Type B pancreatic cell (in vitro differentiated cells): Measurements from ENCODE around the gene CHRNB4. TPM values are rescaled to one million over a fixed set of nuclear protein-coding genes. Genes with fewer than 3 reads are reported as not detected.

Source experiments
- DNase-seq: peaks from one replicate; pipeline ENCODE4 v3.0.0; 2021; ENCODE audit warnings: mixed read lengths; ENCODE audit not compliant: unreplicated experiment; ENCODE audit errors: extremely low spot score
- H3K27ac Mint-ChIP-seq: 2 replicates; pipeline ENCODE4 v1.8.0; 2021; ENCODE audit warnings: mild to moderate bottlenecking, mixed read lengths
- H3K27me3 Mint-ChIP-seq: 2 replicates; pipeline ENCODE4 v1.8.0; 2021; ENCODE audit warnings: mixed read lengths
- H3K36me3 Mint-ChIP-seq: 2 replicates; pipeline ENCODE4 v1.8.0; 2021; ENCODE audit warnings: mixed read lengths
- H3K4me1 Mint-ChIP-seq: one replicate; pipeline ENCODE4 v1.8.0; 2021; ENCODE audit warnings: mixed read lengths; ENCODE audit not compliant: unreplicated experiment
- H3K4me3 Mint-ChIP-seq: 2 replicates; pipeline ENCODE4 v1.8.0; 2021; ENCODE audit warnings: mild to moderate bottlenecking, mixed read lengths
- H3K9me3 Mint-ChIP-seq: 2 replicates; pipeline ENCODE4 v1.8.0; 2021; ENCODE audit warnings: mixed read lengths
- CTCF ChIP-seq: fragments of 200-600 bp; sonication (generic); conservative IDR thresholded peaks from 2 replicates; pipeline ENCODE4 v1.5.0; 2021; ENCODE audit warnings: antibody characterized with exemption, mild to moderate bottlenecking
- total RNA-seq: library from RNA; stranded (reverse); gene quantifications from 2 replicates; pipeline ENCODE4 v1.2.1, GENCODE V29; 2021; ENCODE audit warnings: low replicate concordance

Gene CHRNB4
- total RNA-seq, 1 donor from 2014 or later, result 3.8 TPM

DNA sequence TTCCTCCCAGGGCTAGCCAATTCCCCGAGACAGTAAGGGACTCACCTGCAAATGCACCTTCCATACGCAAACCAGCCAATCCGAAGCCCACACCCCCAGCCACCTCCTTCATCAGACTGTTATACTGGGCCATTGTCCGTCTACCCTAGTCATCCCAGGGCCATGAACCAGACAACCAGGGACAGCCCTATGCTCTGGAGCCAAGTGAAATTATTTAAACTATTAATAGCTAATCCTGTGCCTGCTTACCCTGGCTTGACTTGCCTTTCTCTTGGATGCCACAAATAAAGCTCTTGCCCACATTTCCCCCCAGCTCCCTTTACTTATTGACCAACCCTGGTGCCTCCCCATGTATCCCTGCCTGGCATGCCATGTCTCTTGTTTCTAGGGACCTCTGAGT lies 4.0 kb upstream of the CHRNB4 start:
- H3K4me3 Mint-ChIP-seq, result no peak overlapping the region
- DNase-seq, result no peak
- no peak for TF ChIP-seq CTCF
- H3K27ac Mint-ChIP-seq, result no peak overlapping the region
- H3K36me3 Mint-ChIP-seq, result no peaks in the 10 kb centered on the region
- H3K9me3 Mint-ChIP-seq, result no peaks in the 10 kb centered on the region
- H3K27me3 Mint-ChIP-seq, result peaks cover 8% of the 10 kb centered on the region
- H3K4me1 Mint-ChIP-seq, result no peaks in the 10 kb centered on the region

DNA sequence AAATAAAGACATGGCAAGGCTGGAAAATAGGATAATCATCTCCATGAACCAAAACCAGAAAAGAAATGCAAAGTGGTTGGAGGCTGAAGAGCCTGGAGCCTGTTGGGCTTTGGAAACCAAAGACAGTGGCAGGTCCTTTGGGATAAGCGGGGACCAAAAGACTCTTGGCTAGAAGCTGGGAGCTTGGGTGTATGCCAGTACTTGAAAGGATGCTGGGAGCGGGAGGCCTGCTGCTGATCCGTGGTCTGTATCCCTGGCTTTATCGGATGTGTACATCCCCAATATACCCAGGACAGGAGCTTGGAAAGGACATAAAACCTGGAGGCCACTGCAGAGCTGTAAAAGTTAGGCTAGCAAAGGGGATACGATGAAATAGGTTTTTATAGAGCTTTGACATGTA lies 1.3 kb upstream of the CHRNB4 start:
- peak overlapping the region; percentile 89 for H3K4me3 Mint-ChIP-seq
- DNase-seq, result no peak
- H3K9me3 Mint-ChIP-seq, result no peaks in the 10 kb centered on the region
- peaks cover 7% of the 10 kb centered on the region for H3K4me1 Mint-ChIP-seq
- H3K27me3 Mint-ChIP-seq, result peaks cover 8% of the 10 kb centered on the region
- no peak overlapping the region for H3K27ac Mint-ChIP-seq
- H3K36me3 Mint-ChIP-seq, result no peaks in the 10 kb centered on the region
- TF ChIP-seq CTCF, result no peak

- Mint-ChIP-seq H3K4me3 (peak overlapping the region; percentile 89), H3K27me3 (peaks cover 8% of the 10 kb centered on the region)
Observed at GRCh38 chr15:78641749-78642275, 802 bp upstream of the CHRNB4 start.

DNA sequence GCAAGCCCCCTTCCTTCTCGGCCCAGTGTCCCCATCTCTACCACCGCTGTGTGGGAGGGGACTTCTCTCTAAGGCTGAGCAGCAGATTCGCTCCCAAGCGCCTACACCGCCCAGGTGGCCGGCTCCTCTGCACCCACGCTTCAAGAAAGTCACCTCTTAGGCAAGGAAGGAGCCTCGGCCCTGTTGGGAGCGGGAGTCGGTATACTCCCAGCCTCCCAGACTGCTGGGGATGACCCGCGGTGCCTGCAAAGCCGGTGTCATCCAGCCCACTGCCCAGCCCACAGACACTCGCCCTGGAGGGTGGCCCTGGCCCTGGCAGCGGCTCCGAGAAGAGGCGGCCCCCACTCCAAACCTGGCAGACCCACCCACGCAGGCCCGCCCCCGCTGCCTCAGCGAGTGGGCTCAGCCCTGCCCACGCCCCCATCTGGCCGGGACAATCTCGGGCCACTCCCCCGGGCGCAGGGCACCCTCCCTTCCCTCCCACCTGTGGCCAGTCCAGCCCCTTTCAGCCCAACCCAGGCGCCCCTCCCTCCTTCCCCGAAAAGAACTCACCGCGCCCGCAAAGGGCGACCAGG lies 396 bp downstream of the CHRNB4 start:
- H3K4me3 Mint-ChIP-seq, result peak overlapping the region; percentile 83
- no peak for DNase-seq
- no peak for TF ChIP-seq CTCF
- H3K27me3 Mint-ChIP-seq, result peaks cover 13% of the 10 kb centered on the region
- no peaks in the 10 kb centered on the region for H3K9me3 Mint-ChIP-seq
- H3K27ac Mint-ChIP-seq, result no peak overlapping the region
- no peaks in the 10 kb centered on the region for H3K36me3 Mint-ChIP-seq
- peaks cover 7% of the 10 kb centered on the region for H3K4me1 Mint-ChIP-seq

More at GRCh38 chr15:78641749-78642275, 802 bp upstream of the CHRNB4 start:
- no peak for DNase-seq
- Mint-ChIP-seq H3K27ac (peak overlapping the region; percentile 71), H3K9me3 (no peaks in the 10 kb centered on the region), H3K36me3 (no peaks in the 10 kb centered on the region), H3K4me1 (peaks cover 7% of the 10 kb centered on the region)
- TF ChIP-seq CTCF, result no peak

GRCh38 chr15:78638658-78639314 lies 2.2 kb downstream of the CHRNB4 start:
- peak; percentile 79 for DNase-seq
- H3K9me3 Mint-ChIP-seq, result no peaks in the 10 kb centered on the region
- peaks cover 19% of the 10 kb centered on the region for H3K27me3 Mint-ChIP-seq
- H3K36me3 Mint-ChIP-seq, result no peaks in the 10 kb centered on the region
- no peak overlapping the region for H3K27ac Mint-ChIP-seq
- peaks cover 7% of the 10 kb centered on the region for H3K4me1 Mint-ChIP-seq
- peak; percentile 86 for TF ChIP-seq CTCF
- peak overlapping the region; percentile 68 for H3K4me3 Mint-ChIP-seq
